Transverse colon (tissue), 4 donors: ENCODE results near the gene GALR2. TPM values are rescaled to one million over a fixed set of nuclear protein-coding genes. Genes with fewer than 3 reads are reported as not detected.

ENCODE experiments used
- DNase-seq: peaks from one replicate; pipeline ENCODE4 v3.0.0-alpha.2; 2019
- H3K27ac ChIP-seq, 4 donors: fragments of 200-600 bp; sonication (generic); 2 replicates each; pipeline ENCODE4 v1.5.1; 2016 to 2018; ENCODE audit warnings: inconsistent platforms in 4 of 4
- H3K27me3 ChIP-seq: fragments of 200-600 bp; sonication (generic); 2 replicates; pipeline ENCODE4 v1.5.1; 2017; ENCODE audit warnings: inconsistent platforms
- H3K36me3 ChIP-seq, 4 donors: fragments of 200-600 bp; sonication (generic); 2 replicates each; pipeline ENCODE4 v1.5.1; 2017 to 2019; ENCODE audit warnings: inconsistent platforms in 4 of 4
- H3K4me1 ChIP-seq, 4 donors: fragments of 200-600 bp; sonication (generic); 2 replicates each; pipeline ENCODE4 v1.5.1; 2017 to 2020; ENCODE audit warnings: inconsistent platforms in 4 of 4
- H3K4me3 ChIP-seq, 4 donors: fragments of 200-600 bp; sonication (generic); 1 replicate in 1 of 4; 2 replicates in 3 of 4; pipeline versions ENCODE4 v1.5.1 to v1.6.1; 2017 to 2019; ENCODE audit warnings: inconsistent platforms in 4 of 4
- H3K9me3 ChIP-seq, 2 donors: fragments of 200-600 bp; sonication (generic); 2 replicates each; pipeline ENCODE4 v1.5.1; 2017 to 2019; ENCODE audit warnings: inconsistent platforms in 2 of 2
- EP300 ChIP-seq: sonication (generic); formaldehyde crosslinking; IDR thresholded peaks from one replicate; pipeline ENCODE4 v1.6.1; 2017; ENCODE audit warnings: antibody characterized with exemption, low read depth
- POLR2A ChIP-seq: fragments of 450-650 bp; IDR thresholded peaks from one replicate; pipeline ENCODE4 v1.6.1; 2016; ENCODE audit warnings: antibody characterized with exemption, mild to moderate bottlenecking, moderate library complexity
- POLR2AphosphoS5 ChIP-seq, 3 donors: sonication (generic); formaldehyde crosslinking; IDR thresholded peaks; one replicate each; pipeline ENCODE4 v1.6.1; 2016; ENCODE audit warnings: antibody characterized with exemption in 3 of 3
- WGBS, 2 donors: methylation state at CpG; one replicate each; pipeline ENCODE4 v1.1.5; 2018; ENCODE audit warnings: low coverage in 1 of 2; 5-methylcytosine and 5-hydroxymethylcytosine counted together
- in situ Hi-C, 4 donors: fragments of 200-750 bp; cut with MboI; loops; one replicate each; pipeline versions ENCODE4 v1.15.0 to v1.15.1; 2017; ENCODE audit warnings: low sequenced_read_pairs in 3 of 4, low pct_ligation_motif_present in 1 of 4, low pct_unique_long_range_greater_than_20kb in 1 of 4
- intact Hi-C: fragments of 100-400 bp; cut with DNase I; formaldehyde crosslinking; loops from one replicate; pipeline ENCODE4 v1.15.1; 2023; ENCODE audit warnings: low total_unique reads
- total RNA-seq, 4 donors: library from RNA; depleted of rRNA; stranded (reverse); fragments of >200 nt; gene quantifications; one replicate each; pipeline ENCODE4 v1.1.0, GENCODE V29; 2016
- TF ChIP-seq, protein P1 (sequence below), 5 experiments: fragments of 200-600 bp in 3 of 5; fragments of 450-650 bp in 2 of 5; sonication (generic) in 3 of 5; IDR thresholded peaks; 1 replicate in 2 of 5; 2 replicates in 3 of 5; pipeline ENCODE4 v1.5.1; 2016 to 2017; ENCODE audit warnings: antibody characterized with exemption in 5 of 5, inconsistent platforms in 3 of 5, mild to moderate bottlenecking in 2 of 5, moderate library complexity in 1 of 5

Gene GALR2
- total RNA-seq, 4 donors from 2014 or later = 1.9 to 10.0 (median 3.2) TPM; not detected in 1

DNA sequence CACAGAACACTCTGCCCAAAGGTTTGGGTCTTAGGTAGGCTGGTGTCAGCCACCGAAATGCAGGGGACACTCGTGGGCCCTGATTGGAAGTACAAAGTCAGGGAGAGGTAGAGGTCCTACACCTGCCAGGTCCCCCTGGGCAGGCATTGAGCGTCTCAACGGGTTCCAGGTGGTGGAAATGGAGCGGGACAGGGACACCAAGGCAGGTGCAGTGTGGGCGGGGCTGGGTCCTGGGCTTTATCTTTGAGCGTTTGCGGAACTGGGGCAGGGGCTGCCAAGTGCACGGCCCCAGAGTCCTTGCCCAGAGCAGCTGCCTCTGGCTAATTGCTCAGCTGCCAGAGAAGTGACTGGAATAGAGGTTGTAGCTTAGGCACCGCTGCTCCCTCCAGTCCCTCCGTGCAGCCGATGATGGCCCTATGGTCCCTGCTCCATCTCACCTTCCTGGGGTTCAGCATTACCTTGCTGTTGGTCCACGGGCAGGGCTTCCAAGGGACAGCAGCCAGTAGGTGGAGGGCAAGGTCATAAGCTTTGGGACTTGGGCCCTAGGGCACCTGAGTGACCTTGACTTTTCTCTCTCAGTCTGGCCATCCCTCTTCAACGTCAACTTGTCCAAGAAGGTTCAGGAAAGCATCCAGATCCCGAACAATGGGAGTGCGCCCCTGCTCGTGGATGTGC, 4.4 kb downstream of the GALR2 start, which contains the start of gene ZACN:
ZACN (plus strand) TSS at position 323 of the 675 bp plus-strand sequence; CDS start at position 406, 83 bp downstream.
- in situ Hi-C loops = no loop called here
- intact Hi-C loops = loop anchor here (10.0 kb wide), 1 partner anchor 64 kb away; no protein-coding TSS in a partner anchor
- Histone ChIP-seq H3K27ac (no peak within 1 kb of the TSS), H3K4me1 (peaks cover 14 to 33% (median 31%) of the 10 kb centered on the region in 4 donors), H3K36me3 (no peaks in the 10 kb centered on the region), H3K4me3 (no peak within 1 kb of the TSS), H3K27me3 (peaks cover 67% of the 10 kb centered on the region), H3K9me3 (no peaks in the 10 kb centered on the region)
- TF ChIP-seq POLR2AphosphoS5 (IDR thresholded peaks at IDR 0.05) = no peak
- TF ChIP-seq, protein P1, sequence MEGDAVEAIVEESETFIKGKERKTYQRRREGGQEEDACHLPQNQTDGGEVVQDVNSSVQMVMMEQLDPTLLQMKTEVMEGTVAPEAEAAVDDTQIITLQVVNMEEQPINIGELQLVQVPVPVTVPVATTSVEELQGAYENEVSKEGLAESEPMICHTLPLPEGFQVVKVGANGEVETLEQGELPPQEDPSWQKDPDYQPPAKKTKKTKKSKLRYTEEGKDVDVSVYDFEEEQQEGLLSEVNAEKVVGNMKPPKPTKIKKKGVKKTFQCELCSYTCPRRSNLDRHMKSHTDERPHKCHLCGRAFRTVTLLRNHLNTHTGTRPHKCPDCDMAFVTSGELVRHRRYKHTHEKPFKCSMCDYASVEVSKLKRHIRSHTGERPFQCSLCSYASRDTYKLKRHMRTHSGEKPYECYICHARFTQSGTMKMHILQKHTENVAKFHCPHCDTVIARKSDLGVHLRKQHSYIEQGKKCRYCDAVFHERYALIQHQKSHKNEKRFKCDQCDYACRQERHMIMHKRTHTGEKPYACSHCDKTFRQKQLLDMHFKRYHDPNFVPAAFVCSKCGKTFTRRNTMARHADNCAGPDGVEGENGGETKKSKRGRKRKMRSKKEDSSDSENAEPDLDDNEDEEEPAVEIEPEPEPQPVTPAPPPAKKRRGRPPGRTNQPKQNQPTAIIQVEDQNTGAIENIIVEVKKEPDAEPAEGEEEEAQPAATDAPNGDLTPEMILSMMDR (IDR thresholded peaks at IDR 0.05) = no peak
- no peak for TF ChIP-seq POLR2A
- no peak for TF ChIP-seq EP300
- DNase-seq = no peak
- 50 to 80% methylated on average over 1 to 17 of the region's 17 CpGs for WGBS, 2 donors

DNA sequence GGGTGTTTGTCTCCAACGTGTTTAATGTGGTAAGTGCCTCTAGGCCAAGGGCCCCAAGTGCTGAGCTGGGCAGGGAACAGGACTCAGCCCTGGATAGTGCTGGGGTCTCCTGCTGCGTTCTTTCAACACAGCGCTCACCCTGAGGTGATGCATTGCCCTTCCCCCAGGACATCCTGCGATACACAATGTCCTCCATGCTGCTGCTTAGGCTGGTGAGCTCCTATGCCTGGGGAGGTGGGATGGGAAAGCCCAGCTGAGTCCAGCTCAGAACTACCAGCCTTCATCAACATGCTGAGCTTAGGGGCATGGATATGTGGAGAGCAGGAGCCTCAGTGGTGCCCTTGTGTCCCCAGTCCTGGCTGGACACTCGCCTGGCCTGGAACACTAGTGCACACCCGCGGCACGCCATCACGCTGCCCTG, 5.0 kb downstream of the GALR2 start:
- H3K4me1 ChIP-seq = peaks cover 10 to 28% (median 26%) of the 10 kb centered on the region in 4 donors
- in situ Hi-C loops = no loop called here

DNA sequence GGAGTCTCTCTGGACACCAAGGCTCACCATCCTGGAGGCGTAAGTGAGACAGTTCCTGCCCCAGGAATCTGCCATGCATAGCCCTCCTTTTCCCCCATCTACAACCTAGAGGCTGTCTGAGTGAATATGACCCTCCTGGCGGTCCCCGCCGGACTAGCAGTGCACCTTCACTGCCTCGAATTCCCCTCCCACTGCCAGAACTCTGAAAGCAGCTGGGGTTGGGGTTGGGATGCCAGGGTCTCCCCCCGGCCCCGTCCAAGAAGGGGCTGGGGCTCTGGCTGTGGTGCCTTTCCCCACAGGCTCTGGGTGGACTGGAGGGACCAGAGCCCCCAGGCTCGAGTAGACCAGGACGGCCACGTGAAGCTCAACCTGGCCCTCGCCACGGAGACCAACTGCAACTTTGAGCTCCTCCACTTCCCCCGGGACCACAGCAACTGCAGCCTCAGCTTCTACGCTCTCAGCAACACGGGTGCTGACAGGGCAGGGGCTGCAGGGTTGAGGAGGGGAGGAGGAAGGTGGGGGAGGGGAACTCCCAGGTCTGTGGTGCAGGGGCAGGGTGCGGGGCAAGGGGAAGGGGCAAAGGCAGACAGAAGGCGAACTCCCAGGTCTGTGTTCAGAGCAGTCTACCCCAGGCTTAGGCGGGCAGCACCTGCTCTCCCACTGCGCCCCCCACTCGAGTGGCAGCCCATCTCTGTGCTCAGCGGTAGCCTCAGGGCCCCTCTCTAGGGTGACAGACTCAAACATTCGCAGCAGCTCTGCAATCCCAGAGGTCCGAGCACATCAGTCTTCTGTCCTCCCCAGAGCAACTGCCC, 5.6 kb downstream of the GALR2 start:
- no peak overlapping the region for H3K4me3 ChIP-seq
- intact Hi-C loops (loop anchor here (10.0 kb wide), 1 partner anchor 65 kb away; no protein-coding TSS in a partner anchor), in situ Hi-C loops (no loop called here)
- H3K9me3 ChIP-seq = no peaks in the 10 kb centered on the region
- peaks cover 10 to 22% (median 20%) of the 10 kb centered on the region in 4 donors for H3K4me1 ChIP-seq
- no peak for DNase-seq
- peaks cover 0 to 9% (median under 1%) of the 10 kb centered on the region in 4 donors for H3K36me3 ChIP-seq
- WGBS, 2 donors = 10% methylated on average over 17 of the region's 23 CpGs; no CpG with 5 or more reads in 1 of the 2 donors
- no peak overlapping the region for H3K27ac ChIP-seq
- H3K27me3 ChIP-seq = peaks cover 55% of the 10 kb centered on the region
- TF ChIP-seq EP300 (no peak), POLR2A (no peak), POLR2AphosphoS5 (IDR thresholded peaks at IDR 0.05) (no peak)
- TF ChIP-seq, protein P1 (IDR thresholded peaks at IDR 0.05) = no peak

More for the DNA sequence above, 5.0 kb downstream of the GALR2 start:
- H3K27me3 ChIP-seq = peaks cover 62% of the 10 kb centered on the region
- H3K9me3 ChIP-seq = no peaks in the 10 kb centered on the region
- DNase-seq = no peak
- peaks cover 0 to 4% (median 0%) of the 10 kb centered on the region in 4 donors for H3K36me3 ChIP-seq
- intact Hi-C loops = loop anchor here (10.0 kb wide), 1 partner anchor 65 kb away; no protein-coding TSS in a partner anchor
- no peak overlapping the region for H3K27ac ChIP-seq
- TF ChIP-seq POLR2AphosphoS5 (IDR thresholded peaks at IDR 0.05) (peak in 1 of 3 donors; percentile 18), POLR2A (no peak)
- H3K4me3 ChIP-seq = no peak overlapping the region
- WGBS, 2 donors = 39% methylated on average over 9 of the region's 9 CpGs; no CpG with 5 or more reads in 1 of the 2 donors

DNA sequence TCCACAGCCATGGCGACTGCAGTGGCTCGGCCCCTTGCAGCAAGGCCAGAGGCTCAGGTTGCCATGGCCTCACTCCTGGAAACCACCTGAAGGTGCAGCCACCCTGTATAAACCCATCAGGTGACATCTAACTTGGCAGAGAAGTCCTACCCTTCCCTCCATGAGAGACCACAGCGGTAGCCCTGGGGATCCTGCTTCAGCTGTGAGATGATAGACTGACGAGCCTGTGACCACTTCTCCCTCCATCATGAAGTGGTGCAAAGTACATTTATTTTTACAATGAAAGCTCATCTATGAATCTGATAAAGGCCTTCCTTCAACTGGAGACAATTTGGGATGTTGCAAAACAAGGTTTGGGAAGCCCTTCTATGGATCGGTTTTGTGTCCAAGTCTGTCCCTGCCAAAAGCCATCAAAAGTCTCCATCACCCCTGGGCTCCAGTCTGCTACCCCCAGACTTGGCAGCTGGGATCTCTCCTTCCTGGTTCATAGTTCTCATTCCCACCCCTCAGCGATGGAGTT, 6.2 kb downstream of the GALR2 start:
- WGBS, 2 donors = 56% methylated on average over 6 of the region's 6 CpGs; no CpG with 5 or more reads in 1 of the 2 donors
- Histone ChIP-seq H3K27me3 (peaks cover 49% of the 10 kb centered on the region), H3K4me3 (no peak overlapping the region), H3K27ac (no peak overlapping the region), H3K9me3 (no peaks in the 10 kb centered on the region), H3K4me1 (peaks cover 7 to 15% (median 13%) of the 10 kb centered on the region in 4 donors), H3K36me3 (peaks cover 0 to 13% (median 4%) of the 10 kb centered on the region in 4 donors)
- no peak for DNase-seq
- TF ChIP-seq POLR2AphosphoS5 (IDR thresholded peaks at IDR 0.05) (no peak), EP300 (no peak), POLR2A (no peak)
- TF ChIP-seq, protein P1 (IDR thresholded peaks at IDR 0.05) = no peak
- in situ Hi-C loops = no loop called here
- intact Hi-C loops = no loop called here
